DND-41 (cell line): ENCODE results near the gene QRSL1.

Source experiments
- EZH2 ChIP-seq: IDR thresholded peaks from 3 replicates; pipeline ENCODE4 v1.6.1; 2012; ENCODE audit warnings: borderline replicate concordance, low read depth, mild to moderate bottlenecking, moderate library complexity, low read length, inconsistent platforms; ENCODE audit not compliant: severe bottlenecking
- TF ChIP-seq, protein P1 (sequence below): IDR thresholded peaks from 2 replicates; pipeline ENCODE4 v1.5.1; 2012; ENCODE audit warnings: borderline replicate concordance, low read length, moderate library complexity, mild to moderate bottlenecking; ENCODE audit not compliant: poor library complexity, severe bottlenecking; ENCODE audit errors: extremely low read depth

DNA sequence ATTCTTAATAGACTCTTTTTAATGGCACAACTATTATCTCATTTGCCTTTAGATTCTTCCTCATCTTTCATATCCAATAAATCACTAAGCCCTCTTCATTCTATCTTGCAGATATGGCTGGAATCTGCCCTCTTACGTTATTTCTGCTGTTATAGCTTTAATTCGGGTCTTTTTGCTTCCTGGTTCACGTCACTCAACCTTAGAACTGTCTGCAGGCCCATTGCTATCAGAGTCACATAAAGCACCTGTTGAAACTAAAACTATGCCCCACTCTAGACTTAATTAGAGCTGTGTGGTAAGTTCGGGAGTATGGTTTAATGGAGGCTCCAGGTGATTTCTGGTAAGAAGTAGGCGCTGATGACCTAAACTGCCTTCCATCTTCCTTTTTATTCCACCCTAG is 988 bp downstream of the QRSL1 start:
- TF ChIP-seq, protein P1, sequence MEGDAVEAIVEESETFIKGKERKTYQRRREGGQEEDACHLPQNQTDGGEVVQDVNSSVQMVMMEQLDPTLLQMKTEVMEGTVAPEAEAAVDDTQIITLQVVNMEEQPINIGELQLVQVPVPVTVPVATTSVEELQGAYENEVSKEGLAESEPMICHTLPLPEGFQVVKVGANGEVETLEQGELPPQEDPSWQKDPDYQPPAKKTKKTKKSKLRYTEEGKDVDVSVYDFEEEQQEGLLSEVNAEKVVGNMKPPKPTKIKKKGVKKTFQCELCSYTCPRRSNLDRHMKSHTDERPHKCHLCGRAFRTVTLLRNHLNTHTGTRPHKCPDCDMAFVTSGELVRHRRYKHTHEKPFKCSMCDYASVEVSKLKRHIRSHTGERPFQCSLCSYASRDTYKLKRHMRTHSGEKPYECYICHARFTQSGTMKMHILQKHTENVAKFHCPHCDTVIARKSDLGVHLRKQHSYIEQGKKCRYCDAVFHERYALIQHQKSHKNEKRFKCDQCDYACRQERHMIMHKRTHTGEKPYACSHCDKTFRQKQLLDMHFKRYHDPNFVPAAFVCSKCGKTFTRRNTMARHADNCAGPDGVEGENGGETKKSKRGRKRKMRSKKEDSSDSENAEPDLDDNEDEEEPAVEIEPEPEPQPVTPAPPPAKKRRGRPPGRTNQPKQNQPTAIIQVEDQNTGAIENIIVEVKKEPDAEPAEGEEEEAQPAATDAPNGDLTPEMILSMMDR: no peak
- no peak for TF ChIP-seq EZH2
